ENCODE results near the gene S100A12. TPM values are rescaled to one million over a fixed set of nuclear protein-coding genes. Genes with fewer than 3 reads are reported as not detected.

S100A12 gene
- total and polyA plus RNA-seq, 9 donors: 0.70 to 2.4 (median 1.0) TPM; not detected in 2

GRCh38 chr1:153336650-153337049 is 38.8 kb downstream of the S100A12 start:
- Histone ChIP-seq H3K4me3 (no peak overlapping the region), H3K27me3 (no peaks in the 10 kb centered on the region), H3K4me1 (ENCODE audit: insufficient read depth) (no peaks in the 10 kb centered on the region), H3K36me3 (no peaks in the 10 kb centered on the region), H3K9me3 (no peaks in the 10 kb centered on the region), H3K27ac (no peak overlapping the region)
- intact Hi-C loops (cut with DNase I): no loop called here
- DNase-seq: no peak
- TF ChIP-seq EP300 (IDR thresholded peaks at IDR 0.05): no peak
- no peak for TF ChIP-seq POLR2A (IDR thresholded peaks at IDR 0.05)
- no peak for TF ChIP-seq CTCF (IDR thresholded peaks at IDR 0.05)

GRCh38 chr1:153333902-153334301 is 41.5 kb downstream of the S100A12 start:
- intact Hi-C loops (cut with DNase I): no loop called here
- 87 to 95% (median 93%) methylated on average over 1 of the region's 1 CpG for WGBS, 3 donors

GRCh38 chr1:153324912-153325311 is 50.5 kb downstream of the S100A12 start:
- Histone ChIP-seq H3K9me3 (no peaks in the 10 kb centered on the region), H3K4me1 (ENCODE audit: insufficient read depth) (no peaks in the 10 kb centered on the region)
- TF ChIP-seq POLR2A (IDR thresholded peaks at IDR 0.05) (no peak), EP300 (IDR thresholded peaks at IDR 0.05) (no peak), CTCF (IDR thresholded peaks at IDR 0.05) (no peak)

More at GRCh38 chr1:153333902-153334301, 41.5 kb downstream of the S100A12 start:
- Histone ChIP-seq H3K27ac (no peak overlapping the region), H3K27me3 (no peaks in the 10 kb centered on the region), H3K36me3 (no peaks in the 10 kb centered on the region), H3K4me3 (no peak overlapping the region), H3K9me3 (no peaks in the 10 kb centered on the region), H3K4me1 (ENCODE audit: insufficient read depth) (no peaks in the 10 kb centered on the region)
- TF ChIP-seq POLR2A (IDR thresholded peaks at IDR 0.05) (no peak), EP300 (IDR thresholded peaks at IDR 0.05) (no peak), CTCF (IDR thresholded peaks at IDR 0.05) (no peak)
- no peak for DNase-seq

More at GRCh38 chr1:153324912-153325311, 50.5 kb downstream of the S100A12 start:
- Histone ChIP-seq H3K27me3 (no peaks in the 10 kb centered on the region), H3K4me3 (no peak overlapping the region), H3K27ac (no peak overlapping the region), H3K36me3 (no peaks in the 10 kb centered on the region)
- no peak for DNase-seq
- intact Hi-C loops (cut with DNase I): no loop called here

Small RNA genes lying within 50 kb of the gene (small RNA-seq; reads per million reads assigned to genes)
- not detected for gene RNU6-160P
- gene S100A15A: not detected

Other genes with a start within 250 kb of the S100A12 start
- not detected for gene SPRR2G, start 224.7 kb downstream of the S100A12 start, total RNA-seq
- gene SPRR2G, start 224.7 kb downstream of the S100A12 start, polyA plus RNA-seq: not detected
- gene LELP1, start 172.2 kb downstream of the S100A12 start, total RNA-seq: not detected
- gene LELP1, start 172.2 kb downstream of the S100A12 start, polyA plus RNA-seq: not detected
- 1 to 10 TPM in 1 of 7 donors, not detected in 6; 1.3 TPM for gene PRR9, start 158.0 kb downstream of the S100A12 start, total RNA-seq
- gene PRR9, start 158.0 kb downstream of the S100A12 start, polyA plus RNA-seq: under 1 TPM in 1 of 2 donors, not detected in 1; 0.13 TPM
- gene LORICRIN, start 115.9 kb downstream of the S100A12 start, total RNA-seq: under 1 TPM in 1 of 7 donors, not detected in 6; 0.25 TPM
- under 1 TPM in 1 of 2 donors, not detected in 1; 0.07 TPM for gene LORICRIN, start 115.9 kb downstream of the S100A12 start, polyA plus RNA-seq
- gene PGLYRP3, start 62.7 kb downstream of the S100A12 start, total RNA-seq: not detected
- not detected for gene PGLYRP3, start 62.7 kb downstream of the S100A12 start, polyA plus RNA-seq
- not detected for gene PGLYRP4, start 26.8 kb downstream of the S100A12 start, total RNA-seq
- not detected for gene PGLYRP4, start 26.8 kb downstream of the S100A12 start, polyA plus RNA-seq
- gene S100A9, start 17.8 kb downstream of the S100A12 start, total RNA-seq: 10 to 100 TPM in 6 of 7 donors, 1 to 10 TPM in 1; 8.8 to 96.3 (median 33.2) TPM
- 10 to 100 TPM; 22.8 to 57.8 TPM for gene S100A9, start 17.8 kb downstream of the S100A12 start, polyA plus RNA-seq
- gene S100A8, start 15.5 kb upstream of the S100A12 start, total RNA-seq: 10 to 100 TPM in 3 of 7 donors, 1 to 10 TPM in 4; 5.3 to 60.5 (median 9.1) TPM
- 10 to 100 TPM in 1 of 2 donors, 1 to 10 TPM in 1; 8.3 to 19.4 TPM for gene S100A8, start 15.5 kb upstream of the S100A12 start, polyA plus RNA-seq
- gene S100A7A, start 40.9 kb upstream of the S100A12 start, total RNA-seq: not detected
- not detected for gene S100A7A, start 40.9 kb upstream of the S100A12 start, polyA plus RNA-seq
- gene S100A7, start 85.0 kb upstream of the S100A12 start, total RNA-seq: under 1 TPM in 1 of 7 donors, not detected in 6; 0.97 TPM
- not detected for gene S100A7, start 85.0 kb upstream of the S100A12 start, polyA plus RNA-seq
- 100 to 1,000 TPM; 170 to 646 (median 456) TPM for gene S100A6, start 160.4 kb upstream of the S100A12 start, total RNA-seq
- gene S100A6, start 160.4 kb upstream of the S100A12 start, polyA plus RNA-seq: 100 to 1,000 TPM; 587 to 764 TPM
- gene S100A5, start 165.3 kb upstream of the S100A12 start, total RNA-seq: not detected
- not detected for gene S100A5, start 165.3 kb upstream of the S100A12 start, polyA plus RNA-seq
- 10 to 100 TPM; 12.7 to 85.5 (median 37.3) TPM for gene S100A4, start 170.2 kb upstream of the S100A12 start, total RNA-seq
- gene S100A4, start 170.2 kb upstream of the S100A12 start, polyA plus RNA-seq: 100 to 1,000 TPM; 104 to 160 TPM
- gene S100A3, start 173.6 kb upstream of the S100A12 start, total RNA-seq: 1 to 10 TPM in 3 of 7 donors, under 1 TPM in 1, not detected in 3; 0.48 to 2.5 (median 1.3) TPM
- gene S100A3, start 173.6 kb upstream of the S100A12 start, polyA plus RNA-seq: 1 to 10 TPM in 1 of 2 donors, not detected in 1; 2.2 TPM
- gene S100A2, start 190.2 kb upstream of the S100A12 start, total RNA-seq: 1 to 10 TPM in 4 of 7 donors, under 1 TPM in 1, not detected in 2; 0.61 to 4.0 (median 1.8) TPM
- gene S100A2, start 190.2 kb upstream of the S100A12 start, polyA plus RNA-seq: 1 to 10 TPM in 1 of 2 donors, under 1 TPM in 1; 0.88 to 3.3 TPM
- gene S100A16, start 237.5 kb upstream of the S100A12 start, total RNA-seq: 100 to 1,000 TPM in 2 of 7 donors, 10 to 100 TPM in 5; 40.7 to 110 (median 67.3) TPM
- 100 to 1,000 TPM; 117 to 200 TPM for gene S100A16, start 237.5 kb upstream of the S100A12 start, polyA plus RNA-seq
- gene S100A14, start 240.7 kb upstream of the S100A12 start, total RNA-seq: 10 to 100 TPM in 1 of 7 donors, 1 to 10 TPM in 4, not detected in 2; 1.3 to 19.8 (median 2.9) TPM
- under 1 TPM; 0.40 to 0.68 TPM for gene S100A14, start 240.7 kb upstream of the S100A12 start, polyA plus RNA-seq